ENCODE results near the gene CLPSL1. TPM values are rescaled to one million over a fixed set of nuclear protein-coding genes. Genes with fewer than 3 reads are reported as not detected.

CLPSL1 gene
- total and polyA plus RNA-seq, 2 of the 13 experiments (the other 11 are each of a cell fraction or from before 2014, with no cell fraction given), result not detected

DNA sequence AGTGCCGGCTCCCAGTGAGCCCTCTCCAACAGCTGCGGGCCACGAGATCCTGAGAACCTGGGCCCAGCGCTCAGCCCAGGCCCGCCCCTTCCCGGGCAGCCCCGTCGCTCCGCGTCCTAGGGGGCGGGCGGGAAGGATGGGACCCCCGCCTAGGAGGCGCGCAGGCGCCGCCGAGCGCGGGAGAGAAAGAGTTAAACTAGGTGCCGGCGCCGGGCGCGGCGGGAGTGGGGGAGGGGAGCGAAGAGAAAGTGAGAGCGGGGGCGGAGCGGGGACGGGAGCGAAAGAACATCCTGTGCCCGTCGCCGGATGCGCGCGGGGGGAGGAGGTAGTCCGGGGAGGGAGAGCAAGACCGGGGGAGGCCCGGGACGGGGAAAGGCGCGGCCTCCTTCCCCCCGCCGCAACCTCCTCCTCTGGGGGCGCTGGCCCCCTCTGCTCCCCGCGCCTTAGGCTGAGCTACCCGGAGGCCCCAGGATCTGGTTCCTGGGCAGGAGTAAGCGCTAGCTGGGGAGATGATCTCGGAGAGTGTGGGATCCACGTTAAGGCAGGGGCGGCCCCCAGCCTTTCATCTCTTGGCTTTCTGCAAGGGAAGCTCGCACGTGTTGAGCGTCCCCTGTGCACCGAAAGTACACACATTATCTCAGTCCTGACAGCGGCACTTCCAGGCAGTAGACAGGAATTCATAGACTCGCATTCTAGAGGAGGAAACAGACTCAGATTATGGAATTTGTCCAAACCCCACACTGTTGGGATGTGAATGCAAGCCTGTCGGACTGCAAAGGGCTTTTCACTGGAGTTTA, 48.9 kb upstream of the CLPSL1 start (continued):
- TF ChIP-seq, protein P1, sequence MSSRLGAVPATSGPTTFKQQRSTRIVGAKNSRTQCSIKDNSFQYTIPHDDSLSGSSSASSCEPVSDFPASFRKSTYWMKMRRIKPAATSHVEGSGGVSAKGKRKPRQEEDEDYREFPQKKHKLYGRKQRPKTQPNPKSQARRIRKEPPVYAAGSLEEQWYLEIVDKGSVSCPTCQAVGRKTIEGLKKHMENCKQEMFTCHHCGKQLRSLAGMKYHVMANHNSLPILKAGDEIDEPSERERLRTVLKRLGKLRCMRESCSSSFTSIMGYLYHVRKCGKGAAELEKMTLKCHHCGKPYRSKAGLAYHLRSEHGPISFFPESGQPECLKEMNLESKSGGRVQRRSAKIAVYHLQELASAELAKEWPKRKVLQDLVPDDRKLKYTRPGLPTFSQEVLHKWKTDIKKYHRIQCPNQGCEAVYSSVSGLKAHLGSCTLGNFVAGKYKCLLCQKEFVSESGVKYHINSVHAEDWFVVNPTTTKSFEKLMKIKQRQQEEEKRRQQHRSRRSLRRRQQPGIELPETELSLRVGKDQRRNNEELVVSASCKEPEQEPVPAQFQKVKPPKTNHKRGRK (CRISPR knock-in tag; IDR thresholded peaks at IDR 0.05), result no peak
- TF ChIP-seq, protein P2, sequence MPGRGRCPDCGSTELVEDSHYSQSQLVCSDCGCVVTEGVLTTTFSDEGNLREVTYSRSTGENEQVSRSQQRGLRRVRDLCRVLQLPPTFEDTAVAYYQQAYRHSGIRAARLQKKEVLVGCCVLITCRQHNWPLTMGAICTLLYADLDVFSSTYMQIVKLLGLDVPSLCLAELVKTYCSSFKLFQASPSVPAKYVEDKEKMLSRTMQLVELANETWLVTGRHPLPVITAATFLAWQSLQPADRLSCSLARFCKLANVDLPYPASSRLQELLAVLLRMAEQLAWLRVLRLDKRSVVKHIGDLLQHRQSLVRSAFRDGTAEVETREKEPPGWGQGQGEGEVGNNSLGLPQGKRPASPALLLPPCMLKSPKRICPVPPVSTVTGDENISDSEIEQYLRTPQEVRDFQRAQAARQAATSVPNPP (CRISPR knock-in tag; IDR thresholded peaks at IDR 0.05), result peak; percentile 49; the same call in 1 of the 2 replicates
- TF ChIP-seq WIZ (CRISPR knock-in tag; IDR thresholded peaks at IDR 0.05), result peak; percentile 74; the same call in 1 of the 2 replicates
- no peak for TF ChIP-seq ZNF343 (CRISPR knock-in tag; IDR thresholded peaks at IDR 0.05)
- TF ChIP-seq ZNF234 (CRISPR knock-in tag; conservative IDR thresholded peaks at IDR 0.05), result no peak
- peak; percentile 88 for TF ChIP-seq PHF21A (CRISPR knock-in tag; IDR thresholded peaks at IDR 0.05)
- TF ChIP-seq PAF1 (CRISPR knock-in tag; IDR thresholded peaks at IDR 0.05), result no peak
- TF ChIP-seq, protein P3, sequence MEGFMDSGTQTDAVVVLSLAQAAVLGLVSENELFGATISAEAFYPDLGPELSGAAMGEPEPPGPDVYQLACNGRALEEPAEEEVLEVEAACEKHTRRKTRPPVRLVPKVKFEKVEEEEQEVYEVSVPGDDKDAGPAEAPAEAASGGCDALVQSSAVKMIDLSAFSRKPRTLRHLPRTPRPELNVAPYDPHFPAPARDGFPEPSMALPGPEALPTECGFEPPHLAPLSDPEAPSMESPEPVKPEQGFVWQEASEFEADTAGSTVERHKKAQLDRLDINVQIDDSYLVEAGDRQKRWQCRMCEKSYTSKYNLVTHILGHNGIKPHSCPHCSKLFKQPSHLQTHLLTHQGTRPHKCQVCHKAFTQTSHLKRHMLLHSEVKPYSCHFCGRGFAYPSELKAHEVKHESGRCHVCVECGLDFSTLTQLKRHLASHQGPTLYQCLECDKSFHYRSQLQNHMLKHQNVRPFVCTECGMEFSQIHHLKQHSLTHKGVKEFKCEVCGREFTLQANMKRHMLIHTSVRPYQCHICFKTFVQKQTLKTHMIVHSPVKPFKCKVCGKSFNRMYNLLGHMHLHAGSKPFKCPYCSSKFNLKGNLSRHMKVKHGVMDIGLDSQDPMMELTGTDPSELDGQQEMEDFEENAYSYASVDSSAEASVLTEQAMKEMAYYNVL (CRISPR knock-in tag; IDR thresholded peaks at IDR 0.05; ENCODE audit: borderline replicate concordance), result peak; percentile 91
- no peak for TF ChIP-seq PAWR (CRISPR knock-in tag; IDR thresholded peaks at IDR 0.05; ENCODE audit: borderline replicate concordance)
- TF ChIP-seq STAT5B (CRISPR knock-in tag; IDR thresholded peaks at IDR 0.05), result 0 out of 2 replicates have a peak, but pooled peaks have one; percentile 11
- peak; percentile 57 for TF ChIP-seq HES4 (CRISPR knock-in tag; IDR thresholded peaks at IDR 0.05; ENCODE audit: borderline replicate concordance)
- peak; percentile 38; the same call in 1 of the 2 replicates for TF ChIP-seq ZNF7 (CRISPR knock-in tag; IDR thresholded peaks at IDR 0.05)
- TF ChIP-seq ZNF841 (CRISPR knock-in tag; IDR thresholded peaks at IDR 0.05; ENCODE audit: borderline replicate concordance), result no peak
- peak; percentile 36; the same call in 1 of the 2 replicates for TF ChIP-seq SOX13 (IDR thresholded peaks at IDR 0.05)
- TF ChIP-seq SOX13 (CRISPR knock-in tag; conservative IDR thresholded peaks at IDR 0.05 in 1 of 2, IDR thresholded peaks at IDR 0.05 in 1 of 2), result peak in 1 of 2 experiments; percentile 67; a peak in 2 of 4 replicates
- TF ChIP-seq SIN3A (IDR thresholded peaks at IDR 0.05; ENCODE audit: borderline replicate concordance, low read depth, low read length), result 0 out of 2 replicates have a peak, but pooled peaks have one; percentile 36
- TF ChIP-seq, protein P4, sequence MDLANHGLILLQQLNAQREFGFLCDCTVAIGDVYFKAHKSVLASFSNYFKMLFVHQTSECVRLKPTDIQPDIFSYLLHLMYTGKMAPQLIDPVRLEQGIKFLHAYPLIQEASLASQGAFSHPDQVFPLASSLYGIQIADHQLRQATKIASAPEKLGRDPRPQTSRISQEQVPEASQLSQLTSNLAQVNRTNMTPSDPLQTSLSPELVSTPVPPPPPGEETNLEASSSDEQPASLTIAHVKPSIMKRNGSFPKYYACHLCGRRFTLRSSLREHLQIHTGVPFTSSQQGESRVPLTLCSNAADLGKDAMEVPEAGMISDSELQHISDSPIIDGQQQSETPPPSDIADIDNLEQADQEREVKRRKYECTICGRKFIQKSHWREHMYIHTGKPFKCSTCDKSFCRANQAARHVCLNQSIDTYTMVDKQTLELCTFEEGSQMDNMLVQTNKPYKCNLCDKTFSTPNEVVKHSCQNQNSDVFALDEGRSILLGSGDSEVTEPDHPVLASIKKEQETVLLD (CRISPR knock-in tag; IDR thresholded peaks at IDR 0.05; ENCODE audit: low read depth), result peak; percentile 97
- peak in 1 of 2 experiments; percentile 71; a peak in 1 of 4 replicates for TF ChIP-seq EP300 (IDR thresholded peaks at IDR 0.05; ENCODE audit: low read depth in 2 of 2, low read length in 2 of 2)
- peak; percentile 50; the same call in 1 of the 2 replicates for TF ChIP-seq EP300 (CRISPR knock-in tag; IDR thresholded peaks at IDR 0.05; ENCODE audit: borderline replicate concordance)
- TF ChIP-seq RXRB (CRISPR knock-in tag; IDR thresholded peaks at IDR 0.05; ENCODE audit: borderline replicate concordance), result peak; percentile 74
- TF ChIP-seq, protein P5, sequence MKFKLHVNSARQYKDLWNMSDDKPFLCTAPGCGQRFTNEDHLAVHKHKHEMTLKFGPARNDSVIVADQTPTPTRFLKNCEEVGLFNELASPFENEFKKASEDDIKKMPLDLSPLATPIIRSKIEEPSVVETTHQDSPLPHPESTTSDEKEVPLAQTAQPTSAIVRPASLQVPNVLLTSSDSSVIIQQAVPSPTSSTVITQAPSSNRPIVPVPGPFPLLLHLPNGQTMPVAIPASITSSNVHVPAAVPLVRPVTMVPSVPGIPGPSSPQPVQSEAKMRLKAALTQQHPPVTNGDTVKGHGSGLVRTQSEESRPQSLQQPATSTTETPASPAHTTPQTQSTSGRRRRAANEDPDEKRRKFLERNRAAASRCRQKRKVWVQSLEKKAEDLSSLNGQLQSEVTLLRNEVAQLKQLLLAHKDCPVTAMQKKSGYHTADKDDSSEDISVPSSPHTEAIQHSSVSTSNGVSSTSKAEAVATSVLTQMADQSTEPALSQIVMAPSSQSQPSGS (CRISPR knock-in tag; IDR thresholded peaks at IDR 0.05), result peak; percentile 80; the same call in 1 of the 2 replicates
